G401.6 (cell line): ENCODE data around the gene SHLD1.

Experiments
- FAIRE-seq: peaks from 2 replicates; lab custom pipeline; 2012; peaks lifted over from hg19 to GRCh38; lab: Jason Lieb, UNC

SHLD1 gene

DNA sequence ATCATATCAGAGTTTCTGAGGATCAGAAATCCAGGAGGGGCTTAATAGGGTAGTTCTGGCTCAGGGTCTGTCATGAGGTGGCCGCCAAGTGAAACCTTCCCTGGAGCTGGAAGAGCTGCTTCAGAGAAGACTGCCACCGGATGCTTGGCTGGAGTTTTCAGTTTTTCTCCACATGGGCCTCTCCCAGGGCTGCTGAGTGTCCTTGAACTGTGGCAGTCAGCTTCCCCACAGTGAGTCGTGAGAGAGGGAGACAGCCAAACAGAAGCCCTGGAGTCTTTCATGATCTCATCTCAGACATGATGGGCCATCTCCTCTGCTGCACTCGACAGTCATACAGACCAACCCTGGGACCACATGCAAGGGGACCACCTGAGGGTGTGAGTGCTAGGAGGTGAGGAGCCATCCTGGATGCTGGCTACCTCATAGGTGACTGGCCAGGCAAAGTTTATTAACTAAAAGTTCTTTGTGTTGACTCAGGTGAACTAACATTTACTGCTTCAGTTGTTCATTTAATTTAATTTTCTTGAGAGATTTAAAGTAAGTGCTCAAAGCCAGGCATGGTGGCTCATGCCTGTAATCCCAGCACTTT is 71.5 kb downstream of the SHLD1 start:
- FAIRE-seq = no peak

DNA sequence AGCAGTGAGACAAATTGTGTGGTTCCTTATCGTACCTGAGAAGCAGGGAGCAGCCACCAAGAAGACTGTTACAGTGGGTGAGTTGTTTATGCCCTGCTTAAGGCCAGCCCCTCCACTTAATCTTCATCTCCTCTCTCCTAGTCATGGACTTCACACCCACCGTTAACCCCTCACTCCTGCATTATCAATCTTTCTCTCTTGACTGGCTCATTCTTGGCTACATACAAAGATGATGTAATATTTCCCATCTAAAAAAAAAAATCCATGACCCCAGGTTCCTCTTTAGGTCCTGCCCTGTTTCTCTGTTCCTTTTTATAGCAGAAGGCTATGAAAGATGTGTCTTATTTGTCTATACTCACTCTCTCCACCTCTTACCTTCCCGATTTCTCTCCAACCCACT is 72.4 kb downstream of the SHLD1 start:
- FAIRE-seq = no peak

DNA sequence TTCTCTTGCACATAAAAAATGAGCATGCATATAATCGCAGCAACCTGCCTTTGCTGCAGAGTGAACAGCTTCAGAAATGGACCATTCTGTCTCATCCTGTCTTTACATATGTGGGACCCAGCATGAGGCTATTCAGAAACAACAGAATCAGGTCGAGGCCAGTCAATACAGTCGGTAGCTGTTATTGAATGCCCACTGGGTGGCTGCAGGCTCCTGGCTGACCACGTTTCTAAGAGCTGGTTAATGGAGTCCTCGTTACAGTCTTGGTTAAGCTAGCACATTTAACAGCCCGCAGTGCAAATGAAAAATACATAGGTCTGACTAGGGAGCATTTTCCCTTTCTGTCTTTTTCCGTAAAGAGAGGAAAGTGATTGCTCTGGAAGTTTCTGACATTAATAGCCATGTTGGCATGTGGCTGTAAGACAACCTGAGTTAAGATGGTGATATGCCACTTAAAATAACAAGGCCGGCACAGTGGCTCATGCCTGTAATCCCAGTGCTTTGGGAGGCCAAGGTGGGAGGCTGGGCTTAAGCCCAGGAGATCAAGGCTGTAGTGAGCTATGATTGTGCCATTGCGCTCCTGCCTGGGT is 75.0 kb downstream of the SHLD1 start:
- FAIRE-seq = no peak

DNA sequence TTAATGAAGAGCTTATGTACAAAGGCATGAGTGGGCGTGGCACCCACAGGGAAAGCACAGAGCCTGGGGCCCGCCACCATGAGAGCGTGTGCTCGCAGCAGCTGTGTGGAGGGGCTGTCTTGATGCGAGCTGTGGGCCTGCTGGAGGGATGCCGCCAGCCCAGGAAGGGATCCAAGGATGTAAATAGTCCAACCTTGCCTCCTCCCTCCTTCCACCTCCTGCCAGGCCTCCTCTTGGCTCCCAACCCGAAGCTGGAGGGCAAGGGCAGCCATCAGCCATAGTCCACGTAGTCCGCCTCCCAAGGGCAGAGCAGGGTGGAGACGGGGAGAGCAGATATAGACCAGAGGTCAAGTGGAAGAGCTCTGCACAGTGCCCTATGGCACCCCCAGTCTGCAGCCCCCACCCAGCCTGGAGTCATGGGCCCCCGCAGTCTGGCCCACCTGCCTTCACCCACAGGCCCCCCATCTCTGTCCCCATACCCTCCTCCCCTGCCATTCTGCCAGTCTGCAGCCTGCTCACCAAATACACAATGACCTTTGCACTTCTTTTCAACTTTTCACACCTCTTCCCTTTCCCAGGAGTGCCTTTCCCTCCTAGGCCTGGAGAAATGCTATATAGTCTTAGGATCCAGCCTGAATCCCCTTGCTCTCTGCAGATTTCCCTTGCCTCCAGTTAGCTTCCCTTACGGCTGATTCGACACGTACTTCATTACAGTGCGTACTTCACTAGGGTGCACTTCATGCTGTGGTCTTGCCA is 77.1 kb downstream of the SHLD1 start:
- FAIRE-seq = no peak

- FAIRE-seq = no peak
Measured at GRCh38 chr20:5827861-5828260, 77.7 kb downstream of the SHLD1 start.

- no peak for FAIRE-seq
Measured at GRCh38 chr20:5829241-5829809, 79.1 kb downstream of the SHLD1 start.

- no peak for FAIRE-seq
Measured at GRCh38 chr20:5831539-5832237, 81.5 kb downstream of the SHLD1 start.

DNA sequence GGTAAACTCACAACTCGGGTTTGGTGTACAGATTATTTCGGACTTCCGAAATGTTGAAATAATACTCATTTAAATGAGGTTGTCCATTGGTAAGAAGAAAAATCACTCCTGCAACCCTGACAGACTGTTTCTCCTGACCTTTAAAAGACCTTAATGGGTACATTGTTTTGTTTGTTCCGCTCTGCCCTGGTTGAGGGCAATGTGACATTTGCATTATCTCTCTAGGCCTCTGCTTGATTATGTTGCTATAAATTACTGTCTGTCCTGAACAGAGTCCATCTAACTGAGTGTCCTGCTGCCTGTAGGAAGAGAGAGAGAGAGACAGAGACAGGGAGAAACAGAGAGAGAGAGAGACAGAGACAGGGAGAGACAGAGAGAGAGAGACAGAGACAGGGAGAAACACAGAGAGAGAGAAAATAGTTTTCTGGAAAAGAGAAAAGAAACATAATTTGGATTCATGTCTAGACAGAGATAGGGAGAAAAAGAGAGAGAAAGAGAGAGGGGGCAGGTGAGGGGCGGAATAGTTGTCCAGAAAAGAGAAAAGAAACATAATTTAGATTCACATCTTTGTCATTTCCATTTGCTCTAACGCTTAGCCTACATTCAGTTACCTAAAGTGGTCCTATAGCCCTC is 83.2 kb downstream of the SHLD1 start:
- no peak for FAIRE-seq

- no peak for FAIRE-seq
Measured at GRCh38 chr20:5834436-5835005, 84.3 kb downstream of the SHLD1 start.

GRCh38 chr20:5835321-5835821 is 85.2 kb downstream of the SHLD1 start:
- FAIRE-seq = no peak

DNA sequence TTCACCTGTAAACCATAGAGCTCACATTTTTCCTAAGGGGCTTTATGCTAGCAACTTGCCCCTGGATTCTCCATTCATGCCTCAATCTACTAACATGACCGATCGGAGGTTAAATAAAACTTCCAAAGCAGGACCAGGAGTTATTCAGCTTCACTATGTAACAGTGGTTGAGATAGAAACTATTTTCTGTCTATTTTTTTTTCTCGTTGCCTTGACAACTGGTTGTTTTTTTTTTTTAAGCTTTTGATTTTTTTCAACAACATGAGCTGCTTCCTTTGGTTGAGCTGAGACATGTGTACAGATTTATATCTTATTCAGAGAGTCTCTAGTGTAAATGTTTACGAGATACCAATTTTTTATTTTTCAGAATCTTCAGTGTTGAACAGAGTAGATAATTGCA is 85.7 kb downstream of the SHLD1 start:
- no peak for FAIRE-seq

GRCh38 chr20:5836569-5836968 is 86.4 kb downstream of the SHLD1 start:
- FAIRE-seq = no peak

DNA sequence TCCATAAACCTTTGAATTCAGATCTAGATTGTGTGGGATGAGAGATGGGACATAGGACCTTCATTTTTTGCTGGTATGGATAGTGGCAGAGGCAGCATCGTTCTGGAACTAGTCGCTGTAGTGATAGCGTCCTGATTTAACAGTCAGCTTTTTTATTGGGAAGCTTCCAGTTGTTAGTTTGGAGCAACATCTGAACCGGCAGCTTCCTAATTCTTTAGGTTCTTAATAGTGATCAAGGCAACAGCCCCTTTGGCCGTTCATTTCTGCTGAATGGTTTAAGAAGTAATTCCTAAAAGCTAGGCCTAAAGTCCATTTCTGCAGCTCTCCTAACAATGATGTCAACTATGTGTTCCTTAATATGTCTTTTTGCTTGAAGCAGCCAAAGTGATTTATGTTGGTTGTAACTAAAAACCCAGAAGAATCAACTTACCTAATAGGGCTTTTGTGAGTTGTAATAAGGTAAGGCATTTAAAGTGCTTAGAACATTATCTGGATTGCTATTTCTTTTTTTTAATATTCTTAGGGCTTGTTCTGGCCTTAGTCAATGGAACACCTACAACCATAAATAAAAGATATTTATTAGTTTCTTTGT is 90.3 kb downstream of the SHLD1 start:
- no peak for FAIRE-seq

GRCh38 chr20:5841522-5841921 is 91.3 kb downstream of the SHLD1 start:
- FAIRE-seq = no peak

GRCh38 chr20:5842465-5842864 is 92.3 kb downstream of the SHLD1 start:
- FAIRE-seq = no peak

DNA sequence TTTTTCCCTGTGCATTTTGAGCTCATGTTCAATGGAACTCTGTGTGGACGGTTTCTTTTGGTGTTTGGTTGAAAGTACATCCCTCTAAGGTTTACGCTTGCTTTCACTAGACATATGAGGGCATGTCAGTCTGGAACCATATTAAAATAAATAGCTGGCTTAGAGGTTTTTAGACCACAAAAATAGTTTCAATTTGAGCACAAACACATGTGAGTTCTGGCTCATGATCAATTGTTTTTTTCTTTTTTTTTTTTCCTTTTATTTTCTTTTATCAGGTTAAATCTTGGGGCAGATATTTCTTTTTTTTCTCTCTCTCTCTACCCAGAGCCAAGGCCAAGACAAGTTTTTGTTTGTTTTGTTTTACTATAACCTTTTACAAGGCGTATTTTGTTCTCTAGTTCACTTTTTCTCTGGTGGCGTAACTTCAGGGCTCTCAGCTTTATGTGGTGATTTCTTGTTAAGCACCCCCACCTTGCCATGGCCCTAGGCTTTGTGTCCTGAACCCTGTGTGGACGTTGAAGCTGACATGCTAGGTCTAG is 92.9 kb downstream of the SHLD1 start:
- no peak for FAIRE-seq

GRCh38 chr20:5844063-5844681 is 94.0 kb downstream of the SHLD1 start:
- no peak for FAIRE-seq

GRCh38 chr20:5845681-5846615 is 95.7 kb downstream of the SHLD1 start:
- FAIRE-seq = no peak

DNA sequence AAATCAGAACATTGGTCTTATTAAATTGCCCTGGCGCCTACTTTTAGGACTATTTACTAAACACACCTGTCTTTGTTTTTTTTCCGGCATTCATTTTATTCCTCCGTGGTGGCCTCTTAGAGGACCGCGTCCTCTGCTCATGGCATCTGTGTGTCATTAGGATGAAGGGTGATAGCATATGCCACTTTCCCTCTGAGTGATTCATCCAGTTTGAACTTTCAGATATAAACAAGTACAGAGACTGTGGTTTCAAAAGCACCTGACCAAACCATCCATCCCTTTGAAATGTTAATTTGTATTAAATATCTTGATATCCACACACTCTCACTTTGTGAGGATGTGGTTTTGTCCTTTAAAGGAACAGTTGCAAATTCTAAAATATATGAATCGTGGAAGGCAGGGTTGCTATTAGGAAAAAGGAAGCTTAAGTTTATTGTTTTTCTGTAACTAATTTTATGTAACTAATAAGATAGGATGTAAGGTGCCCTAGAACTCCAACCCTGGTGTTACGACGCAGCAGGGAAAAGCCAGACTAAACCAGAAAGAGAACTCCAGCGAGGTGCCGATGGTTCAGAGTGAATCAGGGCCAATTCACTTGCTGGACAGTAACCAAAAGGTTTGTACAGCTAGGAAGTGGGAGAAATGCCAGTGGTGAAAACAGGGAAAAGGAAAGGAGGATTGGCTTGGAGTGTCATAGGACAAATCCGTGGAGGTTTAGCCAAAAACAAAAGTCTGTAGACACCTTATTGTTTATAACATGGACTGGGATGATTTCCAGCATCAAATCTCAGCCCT is 98.7 kb downstream of the SHLD1 start:
- FAIRE-seq = no peak
